ENCODE results near the gene CAMSAP3. TPM values are rescaled to one million over a fixed set of nuclear protein-coding genes. Genes with fewer than 3 reads are reported as not detected.

CAMSAP3 gene
- total RNA-seq, 1 donor, result not detected

DNA sequence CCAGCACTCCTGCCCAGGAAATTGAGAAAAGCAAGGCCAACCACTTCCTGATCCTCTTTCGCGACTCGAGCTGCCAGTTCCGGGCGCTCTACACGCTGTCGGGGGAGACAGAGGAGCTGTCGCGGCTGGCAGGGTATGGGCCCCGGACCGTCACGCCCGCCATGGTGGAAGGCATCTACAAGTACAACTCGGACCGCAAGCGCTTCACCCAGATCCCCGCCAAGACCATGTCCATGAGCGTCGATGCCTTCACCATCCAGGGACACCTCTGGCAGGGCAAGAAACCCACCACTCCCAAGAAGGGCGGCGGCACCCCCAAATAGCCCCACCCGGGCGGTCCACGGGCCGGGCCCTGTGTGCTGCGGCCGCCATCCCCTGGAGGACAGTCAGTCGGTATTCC, 22.1 kb downstream of the CAMSAP3 start:
- Histone ChIP-seq H3K79me2 (ENCODE audit: insufficient read depth, low read length) (no peaks in the 10 kb centered on the region), H3K4me2 (ENCODE audit: insufficient read depth, low read length) (no peak overlapping the region), H2AFZ (ENCODE audit: low read length) (no peak overlapping the region), H3K27me3 (ENCODE audit: insufficient read depth, low read length) (no peaks in the 10 kb centered on the region), H3K9me3 (ENCODE audit: low read depth, low read length) (no peaks in the 10 kb centered on the region), H3K4me1 (ENCODE audit: insufficient read depth, low read length) (no peaks in the 10 kb centered on the region), H3K27ac (ENCODE audit: low read depth, low read length) (no peak overlapping the region), H3K36me3 (ENCODE audit: insufficient read depth, low read length) (peaks cover 14% of the 10 kb centered on the region), H4K20me1 (ENCODE audit: insufficient read depth, low read length) (peaks cover 5% of the 10 kb centered on the region), H3K4me3 (ENCODE audit: insufficient read depth, low read length) (no peak overlapping the region)
- no peak for DNase-seq (ENCODE audit: insufficient read length, low spot score, missing footprints)
- TF ChIP-seq, protein P1, sequence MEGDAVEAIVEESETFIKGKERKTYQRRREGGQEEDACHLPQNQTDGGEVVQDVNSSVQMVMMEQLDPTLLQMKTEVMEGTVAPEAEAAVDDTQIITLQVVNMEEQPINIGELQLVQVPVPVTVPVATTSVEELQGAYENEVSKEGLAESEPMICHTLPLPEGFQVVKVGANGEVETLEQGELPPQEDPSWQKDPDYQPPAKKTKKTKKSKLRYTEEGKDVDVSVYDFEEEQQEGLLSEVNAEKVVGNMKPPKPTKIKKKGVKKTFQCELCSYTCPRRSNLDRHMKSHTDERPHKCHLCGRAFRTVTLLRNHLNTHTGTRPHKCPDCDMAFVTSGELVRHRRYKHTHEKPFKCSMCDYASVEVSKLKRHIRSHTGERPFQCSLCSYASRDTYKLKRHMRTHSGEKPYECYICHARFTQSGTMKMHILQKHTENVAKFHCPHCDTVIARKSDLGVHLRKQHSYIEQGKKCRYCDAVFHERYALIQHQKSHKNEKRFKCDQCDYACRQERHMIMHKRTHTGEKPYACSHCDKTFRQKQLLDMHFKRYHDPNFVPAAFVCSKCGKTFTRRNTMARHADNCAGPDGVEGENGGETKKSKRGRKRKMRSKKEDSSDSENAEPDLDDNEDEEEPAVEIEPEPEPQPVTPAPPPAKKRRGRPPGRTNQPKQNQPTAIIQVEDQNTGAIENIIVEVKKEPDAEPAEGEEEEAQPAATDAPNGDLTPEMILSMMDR (IDR thresholded peaks at IDR 0.05; ENCODE audit: extremely low read depth, low read depth, low read length), result no peak

DNA sequence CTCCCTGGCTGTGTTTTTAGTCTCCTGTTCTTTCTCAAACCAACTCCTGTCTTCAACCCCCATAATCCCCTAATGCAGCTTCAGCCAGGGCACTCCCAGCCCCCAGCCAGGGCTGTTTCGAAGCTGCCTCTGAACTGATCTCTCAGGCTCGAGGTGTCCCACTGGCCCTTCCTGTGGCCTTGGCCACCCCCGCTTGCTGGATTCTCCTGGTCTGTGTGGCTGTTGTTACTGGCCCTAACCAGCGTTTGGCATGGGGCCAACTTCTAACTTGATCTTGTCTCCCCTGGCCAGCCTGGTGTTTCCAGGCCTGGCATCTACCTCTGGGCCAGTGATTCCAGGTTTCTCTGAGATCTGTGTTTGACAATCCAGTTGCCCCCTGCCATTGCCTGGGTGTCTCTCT, 22.7 kb downstream of the CAMSAP3 start:
- DNase-seq (ENCODE audit: insufficient read length, low spot score, missing footprints), result no peak
- Histone ChIP-seq H3K27ac (ENCODE audit: low read depth, low read length) (no peak overlapping the region), H3K36me3 (ENCODE audit: insufficient read depth, low read length) (peaks cover 19% of the 10 kb centered on the region), H3K9me3 (ENCODE audit: low read depth, low read length) (no peaks in the 10 kb centered on the region), H3K4me3 (ENCODE audit: insufficient read depth, low read length) (no peak overlapping the region), H4K20me1 (ENCODE audit: insufficient read depth, low read length) (peaks cover 5% of the 10 kb centered on the region), H3K4me2 (ENCODE audit: insufficient read depth, low read length) (no peak overlapping the region), H3K79me2 (ENCODE audit: insufficient read depth, low read length) (no peaks in the 10 kb centered on the region), H3K27me3 (ENCODE audit: insufficient read depth, low read length) (no peaks in the 10 kb centered on the region), H3K4me1 (ENCODE audit: insufficient read depth, low read length) (no peaks in the 10 kb centered on the region), H2AFZ (ENCODE audit: low read length) (no peak overlapping the region)
- TF ChIP-seq, protein P1 (IDR thresholded peaks at IDR 0.05; ENCODE audit: extremely low read depth, low read depth, low read length), result no peak

DNA sequence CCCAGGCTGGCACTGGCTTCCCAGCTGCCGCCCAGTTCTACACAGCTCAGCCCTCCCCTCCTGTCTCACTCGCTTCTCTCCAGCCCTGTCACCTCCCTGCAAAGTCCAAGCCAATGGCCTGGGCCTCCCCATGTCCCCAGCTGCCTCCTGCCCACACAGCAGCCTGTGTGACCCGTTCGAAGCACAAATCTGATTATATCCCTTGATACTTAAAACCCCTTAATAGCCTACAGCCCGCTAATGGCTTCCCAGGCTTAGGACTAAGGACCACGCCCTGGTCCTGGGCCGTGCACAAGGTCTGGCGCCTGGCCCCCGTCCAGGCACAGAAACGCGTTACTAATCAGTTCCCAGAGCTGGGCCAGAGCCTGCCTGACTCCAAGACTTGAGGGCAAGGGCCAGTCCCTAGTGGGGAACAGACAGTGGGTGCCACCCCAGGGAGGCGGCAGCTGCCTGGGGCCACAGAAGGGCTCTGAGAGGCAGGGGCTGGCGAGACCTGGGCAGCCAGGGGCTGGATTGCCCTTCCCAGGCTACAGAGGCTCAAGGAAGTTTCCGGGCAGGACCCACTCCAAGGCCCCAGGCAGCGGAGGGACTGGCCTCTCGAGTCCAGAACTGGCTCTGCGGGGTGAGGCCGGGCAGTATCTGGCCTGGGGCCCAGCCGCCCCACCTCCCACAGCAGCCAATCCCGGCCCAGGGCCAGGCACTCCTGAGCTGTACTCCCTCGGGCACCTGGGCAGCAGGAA, 23.3 kb downstream of the CAMSAP3 start:
- Histone ChIP-seq H3K36me3 (ENCODE audit: insufficient read depth, low read length) (peaks cover 19% of the 10 kb centered on the region), H2AFZ (ENCODE audit: low read length) (no peak overlapping the region), H3K79me2 (ENCODE audit: insufficient read depth, low read length) (no peaks in the 10 kb centered on the region), H3K9me3 (ENCODE audit: low read depth, low read length) (no peaks in the 10 kb centered on the region), H3K4me1 (ENCODE audit: insufficient read depth, low read length) (no peaks in the 10 kb centered on the region), H4K20me1 (ENCODE audit: insufficient read depth, low read length) (peaks cover 5% of the 10 kb centered on the region), H3K27ac (ENCODE audit: low read depth, low read length) (no peak overlapping the region), H3K4me2 (ENCODE audit: insufficient read depth, low read length) (no peak overlapping the region), H3K27me3 (ENCODE audit: insufficient read depth, low read length) (no peaks in the 10 kb centered on the region), H3K4me3 (ENCODE audit: insufficient read depth, low read length) (no peak overlapping the region)
- TF ChIP-seq, protein P1 (IDR thresholded peaks at IDR 0.05; ENCODE audit: extremely low read depth, low read depth, low read length), result no peak
- DNase-seq (ENCODE audit: insufficient read length, low spot score, missing footprints), result no peak

DNA sequence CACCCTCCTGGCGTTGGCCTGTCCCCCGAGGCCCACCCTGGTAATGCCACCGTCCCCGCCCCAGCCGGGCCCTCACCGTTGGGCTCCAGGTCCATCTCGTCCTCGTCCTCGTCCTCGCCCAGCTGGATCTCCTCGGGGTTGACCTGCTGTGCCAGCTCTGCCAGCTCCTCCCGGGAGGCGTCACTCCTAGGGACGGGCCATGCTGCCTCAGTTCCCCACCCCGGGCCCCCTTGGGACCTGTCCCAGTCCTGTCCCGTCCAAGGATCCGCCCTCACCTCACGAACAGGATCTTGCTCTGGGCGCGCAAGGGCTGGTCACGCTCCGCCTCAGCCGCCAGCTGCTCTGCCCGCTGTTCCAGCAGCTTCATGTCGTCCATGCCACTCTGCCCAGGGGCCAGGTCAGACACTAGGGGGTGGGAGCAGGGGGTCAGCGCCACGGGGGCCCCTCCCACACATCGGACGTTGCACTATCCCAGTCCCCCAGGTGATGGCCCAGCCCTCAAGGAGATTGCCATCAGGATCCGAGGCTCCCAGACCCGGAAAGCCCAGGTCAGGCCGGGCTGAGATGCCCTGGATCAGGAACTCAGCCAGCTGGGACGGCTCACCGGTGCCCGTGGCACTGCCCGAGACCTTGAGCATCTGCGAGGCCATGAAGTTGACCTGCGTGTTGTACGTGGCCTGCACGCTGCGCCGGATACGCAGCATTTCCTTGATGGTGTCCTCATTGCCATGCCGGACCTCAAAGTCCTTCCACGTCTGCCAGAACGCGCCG, 24.2 kb downstream of the CAMSAP3 start:
- no peak for DNase-seq (ENCODE audit: insufficient read length, low spot score, missing footprints)
- Histone ChIP-seq H3K4me1 (ENCODE audit: insufficient read depth, low read length) (no peaks in the 10 kb centered on the region), H3K27ac (ENCODE audit: low read depth, low read length) (no peak overlapping the region), H3K9me3 (ENCODE audit: low read depth, low read length) (no peaks in the 10 kb centered on the region), H3K27me3 (ENCODE audit: insufficient read depth, low read length) (no peaks in the 10 kb centered on the region), H3K79me2 (ENCODE audit: insufficient read depth, low read length) (peaks cover 2% of the 10 kb centered on the region), H3K4me2 (ENCODE audit: insufficient read depth, low read length) (no peak overlapping the region), H3K36me3 (ENCODE audit: insufficient read depth, low read length) (peaks cover 19% of the 10 kb centered on the region), H2AFZ (ENCODE audit: low read length) (no peak overlapping the region), H3K4me3 (ENCODE audit: insufficient read depth, low read length) (no peak overlapping the region), H4K20me1 (ENCODE audit: insufficient read depth, low read length) (peaks cover 5% of the 10 kb centered on the region)
- TF ChIP-seq, protein P1 (IDR thresholded peaks at IDR 0.05; ENCODE audit: extremely low read depth, low read depth, low read length), result no peak

Data from osteoblast (primary cell).